ENCODE data around the gene QRSL1. TPM values are rescaled to one million over a fixed set of nuclear protein-coding genes. Genes with fewer than 3 reads are reported as not detected.

The QRSL1 gene
- polyA plus RNA-seq (2012; rRNA removed) = 5.7 and 7.6 TPM in 2 replicates
- 6.6 and 6.8 TPM in 2 replicates for polyA plus RNA-seq (2012; cell fraction: cytosol; rRNA removed)
- 4.3 and 8.2 TPM in 2 replicates for polyA plus RNA-seq (2012; cell fraction: nucleus; rRNA removed)

GRCh38 chr6:106629103-106629858 lies at the start of gene QRSL1, which contains the start of gene RTN4IP1:
QRSL1 (plus strand) TSS chr6:106629578; CDS start chr6:106629682, 104 bp downstream.
RTN4IP1 (minus strand) TSS chr6:106629498; CDS start chr6:106629021, 477 bp downstream.
- no peaks in the 10 kb centered on the region for H4K20me1 ChIP-seq (ENCODE audit: insufficient read depth)
- no peaks in the 10 kb centered on the region for H3F3A ChIP-seq (replicated peaks; ENCODE audit: insufficient read depth)
- POLR2A ChIA-PET = no interaction called here
- no peaks in the 10 kb centered on the region for H3K9me2 ChIP-seq
- H3K4me1 ChIP-seq (ENCODE audit: control insufficient read depth in 1 of 2, insufficient read depth in 2 of 2, low read depth in 1 of 2, low read length in 1 of 2) = peaks cover 4 to 11% of the 10 kb centered on the region in 2 experiments; a peak in 3 of 4 replicates
- H3K9ac ChIP-seq = peak within 1 kb of the TSS; percentile 94
- under 1% methylated on average over 31 of the region's 46 CpGs for WGBS (ENCODE audit: low lambda C conversion rate)
- peak within 1 kb of the TSS; percentile 73 to 81 for H3K27ac ChIP-seq (ENCODE audit: low read depth in 2 of 2, low read length in 1 of 2)
- H3K36me3 ChIP-seq (replicated peaks in 1 of 2; ENCODE audit: control insufficient read depth in 1 of 2, insufficient read depth in 2 of 2, low read length in 1 of 2) = no peaks in the 10 kb centered on the region
- peak within 1 kb of the TSS; percentile 100 for H2AFZ ChIP-seq (ENCODE audit: low read depth)
- H3K27me3 ChIP-seq (ENCODE audit: insufficient read depth) = no peaks in the 10 kb centered on the region
- peak within 1 kb of the TSS; percentile 78 to 98 for H3K4me3 ChIP-seq (ENCODE audit: low read depth in 2 of 2, low read length in 1 of 2)
- H3K79me2 ChIP-seq (ENCODE audit: insufficient read depth) = peaks cover 52% of the 10 kb centered on the region
- peak; percentile 96 for DNase-seq
- CTCF ChIA-PET = interaction anchor here (1.0 kb wide), 1 partner anchor 8 kb away, joined by 3 read pairs; no protein-coding TSS in a partner anchor
- H3K9me3 ChIP-seq = peaks cover 5% of the 10 kb centered on the region; the same call in 1 of the 2 replicates
- H3K4me2 ChIP-seq = peak within 1 kb of the TSS; percentile 90
- peak; percentile 76 for TF ChIP-seq TAF1 (IDR thresholded peaks at IDR 0.05; ENCODE audit: borderline replicate concordance, low read depth, low read length)
- peak; percentile 60 for TF ChIP-seq CHD2 (IDR thresholded peaks at IDR 0.05; ENCODE audit: low read length, partially characterized antibody)
- TF ChIP-seq SIN3A (IDR thresholded peaks at IDR 0.05; ENCODE audit: borderline replicate concordance, low read depth, low read length) = peak; percentile 81; the same call in 1 of the 2 replicates
- no peak for TF ChIP-seq EZH2phosphoT487 (IDR thresholded peaks at IDR 0.05; ENCODE audit: borderline replicate concordance, low read depth)
- TF ChIP-seq, protein P1, sequence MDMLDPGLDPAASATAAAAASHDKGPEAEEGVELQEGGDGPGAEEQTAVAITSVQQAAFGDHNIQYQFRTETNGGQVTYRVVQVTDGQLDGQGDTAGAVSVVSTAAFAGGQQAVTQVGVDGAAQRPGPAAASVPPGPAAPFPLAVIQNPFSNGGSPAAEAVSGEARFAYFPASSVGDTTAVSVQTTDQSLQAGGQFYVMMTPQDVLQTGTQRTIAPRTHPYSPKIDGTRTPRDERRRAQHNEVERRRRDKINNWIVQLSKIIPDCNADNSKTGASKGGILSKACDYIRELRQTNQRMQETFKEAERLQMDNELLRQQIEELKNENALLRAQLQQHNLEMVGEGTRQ (IDR thresholded peaks at IDR 0.05; ENCODE audit: borderline replicate concordance, low read depth, low read length) = no peak
- no peak for TF ChIP-seq REST (IDR thresholded peaks at IDR 0.05; ENCODE audit: low read depth, low read length)
- TF ChIP-seq MEF2A (IDR thresholded peaks at IDR 0.05; ENCODE audit: borderline replicate concordance, low read depth) = no peak
- peak; percentile 99 for TF ChIP-seq YY1 (IDR thresholded peaks at IDR 0.05; ENCODE audit: low read depth)
- no peak for TF ChIP-seq JUND (IDR thresholded peaks at IDR 0.05)
- TF ChIP-seq FOSL2 (IDR thresholded peaks at IDR 0.05; ENCODE audit: borderline replicate concordance, low read depth) = no peak
- TF ChIP-seq CTCF (IDR thresholded peaks at IDR 0.05) = no peak
- no peak for TF ChIP-seq TEAD4 (IDR thresholded peaks at IDR 0.05; ENCODE audit: borderline replicate concordance, insufficient read depth)
- no peak for TF ChIP-seq GABPA (IDR thresholded peaks at IDR 0.05; ENCODE audit: low read depth)
- TF ChIP-seq MXI1 (IDR thresholded peaks at IDR 0.05; ENCODE audit: low read depth, low read length) = peak; percentile 95
- no peak for TF ChIP-seq ZBTB33 (IDR thresholded peaks at IDR 0.05; ENCODE audit: borderline replicate concordance, low read depth)
- 0 out of 2 replicates have a peak, but pooled peaks have one; percentile 35 for TF ChIP-seq RFX5 (IDR thresholded peaks at IDR 0.05; ENCODE audit: low read length)
- no peak for TF ChIP-seq TCF12 (IDR thresholded peaks at IDR 0.05)
- TF ChIP-seq, protein P2, sequence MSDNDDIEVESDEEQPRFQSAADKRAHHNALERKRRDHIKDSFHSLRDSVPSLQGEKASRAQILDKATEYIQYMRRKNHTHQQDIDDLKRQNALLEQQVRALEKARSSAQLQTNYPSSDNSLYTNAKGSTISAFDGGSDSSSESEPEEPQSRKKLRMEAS (IDR thresholded peaks at IDR 0.05; ENCODE audit: low read depth) = peak; percentile 74; the same call in 1 of the 2 replicates
- no peak for TF ChIP-seq RCOR1 (IDR thresholded peaks at IDR 0.05; ENCODE audit: low read length)
- no peak for TF ChIP-seq PBX3 (IDR thresholded peaks at IDR 0.05)

Measured in SK-N-SH (cell line).